A673 (cell line): ENCODE results near the gene GIT2. TPM values are rescaled to one million over a fixed set of nuclear protein-coding genes. Genes with fewer than 3 reads are reported as not detected.

Source experiments
- BruUV-seq: library from RNA; stranded (reverse); fragments of 400-500 nt; replicated peaks from 2 replicates; lab custom pipeline; 2021; lab: Mats Ljungman, UMichigan
- CTCF ChIA-PET: fragments of 300-600 bp; sonication (Branson Sonifier 250); formaldehyde crosslinking; loops from one replicate; lab custom pipeline; 2022; ENCODE audit warnings: antibody characterized with exemption; lab: Charles Lee
- POLR2A ChIA-PET: fragments of 300-600 bp; sonication (Branson Sonifier 250); formaldehyde crosslinking; loops from one replicate; lab custom pipeline; 2022; ENCODE audit warnings: antibody characterized with exemption; ENCODE audit not compliant: low non-redundant PET; lab: Charles Lee
- DNase-seq: peaks from one replicate; pipeline ENCODE4 v3.0.0-alpha.2; 2015; ENCODE audit warnings: low spot score
- H3K27ac ChIP-seq: fragments of 200-600 bp; sonication (generic); 2 replicates; pipeline ENCODE4 v1.5.1; 2016; ENCODE audit warnings: mixed run types, low read depth, mild to moderate bottlenecking, mixed read lengths, antibody characterized with exemption, low read length; ENCODE audit not compliant: poor library complexity, severe bottlenecking
- H3K27me3 ChIP-seq: fragments of 200-600 bp; sonication (generic); replicated peaks from 2 replicates; pipeline ENCODE4 v1.6.1; 2017; ENCODE audit warnings: mixed run types, low read depth, mild to moderate bottlenecking, mixed read lengths, antibody characterized with exemption, low read length; ENCODE audit not compliant: insufficient read depth, poor library complexity
- H3K36me3 ChIP-seq: fragments of 200-600 bp; sonication (generic); 2 replicates; pipeline ENCODE4 v1.6.1; 2016; ENCODE audit warnings: mixed run types, mild to moderate bottlenecking, mixed read lengths, antibody characterized with exemption, low read length; ENCODE audit not compliant: insufficient read depth, poor library complexity, severe bottlenecking
- H3K4me1 ChIP-seq: fragments of 200-600 bp; sonication (generic); 2 replicates; pipeline ENCODE4 v1.6.1; 2017; ENCODE audit warnings: mixed run types, mild to moderate bottlenecking, mixed read lengths, antibody characterized with exemption, low read length; ENCODE audit not compliant: insufficient read depth, poor library complexity, severe bottlenecking
- H3K4me3 ChIP-seq: fragments of 200-600 bp; sonication (generic); 2 replicates; pipeline ENCODE4 v1.5.1; 2016; ENCODE audit warnings: low read depth, mixed run types, mild to moderate bottlenecking, mixed read lengths, low read length; ENCODE audit not compliant: poor library complexity, severe bottlenecking
- H3K9me3 ChIP-seq: fragments of 200-600 bp; sonication (generic); 2 replicates; pipeline ENCODE4 v1.6.1; 2016; ENCODE audit warnings: mixed run types, low read depth, mild to moderate bottlenecking, mixed read lengths, antibody characterized with exemption, low read length; ENCODE audit not compliant: poor library complexity, severe bottlenecking
- CTCF ChIP-seq: fragments of 300-800, 200-600 bp; sonication (generic); conservative IDR thresholded peaks from 2 replicates; pipeline ENCODE4 v1.5.1; 2017; ENCODE audit warnings: low read depth, mild to moderate bottlenecking, antibody characterized with exemption, low read length, moderate library complexity, mixed read lengths
- EZH2 ChIP-seq: fragments of 200-600 bp; sonication (generic); IDR thresholded peaks from 2 replicates; pipeline ENCODE4 v1.6.1; 2017; ENCODE audit warnings: borderline replicate concordance, low read depth, mild to moderate bottlenecking, mixed read lengths, antibody characterized with exemption, low read length; ENCODE audit not compliant: poor library complexity, severe bottlenecking
- intact Hi-C: fragments of 100-400 bp; cut with micrococcal nuclease; formaldehyde crosslinking; loops from one replicate; pipeline ENCODE4 v1.10.0; 2022; ENCODE audit not compliant: unreplicated experiment
- total RNA-seq: library from RNA; stranded (reverse); gene quantifications from 2 replicates; pipeline ENCODE4 v1.2.3, GENCODE V29; 2021

Gene GIT2
- total RNA-seq, 1 experiment from 2014 or later: 48.1 TPM

- BruUV-seq: no TSS peak
- CTCF ChIA-PET: no interaction called here
- TF ChIP-seq CTCF: no peak
- TF ChIP-seq EZH2: no peak
Observed at GRCh38 chr12:110020956-110021355, 24.8 kb upstream of the GIT2 start.

GRCh38 chr12:110015132-110015531 is 19.0 kb upstream of the GIT2 start:
- H3K36me3 ChIP-seq: no peaks in the 10 kb centered on the region
- no TSS peak for BruUV-seq
- intact Hi-C loops: no loop called here
- H3K9me3 ChIP-seq: no peaks in the 10 kb centered on the region
- POLR2A ChIA-PET: no interaction called here
- DNase-seq: no peak
- no peaks in the 10 kb centered on the region for H3K27me3 ChIP-seq
- no peak overlapping the region for H3K27ac ChIP-seq
- CTCF ChIA-PET: no interaction called here
- H3K4me1 ChIP-seq: no peaks in the 10 kb centered on the region
- no peak overlapping the region for H3K4me3 ChIP-seq
- no peak for TF ChIP-seq EZH2
- TF ChIP-seq CTCF: no peak

More at GRCh38 chr12:110020956-110021355, 24.8 kb upstream of the GIT2 start:
- Histone ChIP-seq H3K4me1 (peaks cover 20% of the 10 kb centered on the region), H3K9me3 (no peaks in the 10 kb centered on the region), H3K27me3 (no peaks in the 10 kb centered on the region), H3K36me3 (no peaks in the 10 kb centered on the region), H3K27ac (no peak overlapping the region), H3K4me3 (no peak overlapping the region)
- intact Hi-C loops: no loop called here
- POLR2A ChIA-PET: no interaction called here
- no peak for DNase-seq

- TF ChIP-seq EZH2 (no peak), CTCF (no peak)
- no peak for DNase-seq
- ChIA-PET POLR2A (no interaction called here), CTCF (no interaction called here)
- intact Hi-C loops: no loop called here
- no peaks in the 10 kb centered on the region for H3K9me3 ChIP-seq
- H3K27ac ChIP-seq: no peak overlapping the region
- H3K27me3 ChIP-seq: no peaks in the 10 kb centered on the region
- no TSS peak for BruUV-seq
- H3K36me3 ChIP-seq: no peaks in the 10 kb centered on the region
- H3K4me1 ChIP-seq: no peaks in the 10 kb centered on the region
- H3K4me3 ChIP-seq: no peak overlapping the region
Observed at GRCh38 chr12:110012659-110013058, 16.5 kb upstream of the GIT2 start.
